H1 (cell line): Measurements from ENCODE around the gene DICER1. TPM values are rescaled to one million over a fixed set of nuclear protein-coding genes. Genes with fewer than 3 reads are reported as not detected.

Experiments
- CTCF ChIA-PET: fragments of 300-600 bp; sonication (Branson Sonifier 250); formaldehyde crosslinking; loops from one replicate; lab custom pipeline; 2021; ENCODE audit not compliant: partially characterized antibody; lab: Charles Lee
- POLR2A ChIA-PET: fragments of 300-600 bp; sonication (Branson Sonifier 250); formaldehyde crosslinking; loops from one replicate; lab custom pipeline; 2021; ENCODE audit warnings: inconsistent platforms; ENCODE audit not compliant: partially characterized antibody; lab: Charles Lee
- DNase-seq, 2 experiments: peaks; one replicate each; pipeline versions ENCODE4 v3.0.0 to v3.0.0-alpha.2; 2010 to 2022; ENCODE audit warnings: low spot score in 2 of 2, low read depth in 1 of 2, mixed read lengths in 1 of 2
- FAIRE-seq: peaks from 2 replicates; lab custom pipeline; 2011; peaks lifted over from hg19 to GRCh38; lab: Jason Lieb, UNC
- H2AFZ ChIP-seq: 2 replicates; pipeline ENCODE4 v1.8.1; 2012; ENCODE audit warnings: low read length, inconsistent platforms
- H2AK5ac ChIP-seq: 2 replicates; pipeline ENCODE4 v1.6.1; 2013; ENCODE audit warnings: low read depth, low read length
- H2BK120ac ChIP-seq: replicated peaks from 2 replicates; pipeline ENCODE3; 2013; ENCODE audit warnings: low read depth, low read length, inconsistent platforms
- H2BK12ac ChIP-seq: 2 replicates; pipeline ENCODE4 v1.6.1; 2013; ENCODE audit warnings: low read depth, low read length
- H2BK15ac ChIP-seq: 2 replicates; pipeline ENCODE4 v1.6.1; 2013; ENCODE audit warnings: low read length
- H2BK20ac ChIP-seq: 2 replicates; pipeline ENCODE4 v1.6.1; 2013; ENCODE audit warnings: low read length
- H2BK5ac ChIP-seq: 2 replicates; pipeline ENCODE4 v1.6.1; 2013; ENCODE audit warnings: low read depth, low read length
- H3K14ac ChIP-seq: 2 replicates; pipeline ENCODE4 v1.6.1; 2013; ENCODE audit warnings: inconsistent platforms; ENCODE audit not compliant: insufficient read length
- H3K18ac ChIP-seq: 2 replicates; pipeline ENCODE4 v1.6.1; 2013; ENCODE audit warnings: low read length; ENCODE audit errors: extremely low read depth
- H3K23ac ChIP-seq: 2 replicates; pipeline ENCODE4 v1.6.1; 2013; ENCODE audit warnings: inconsistent platforms; ENCODE audit not compliant: insufficient read length
- H3K23me2 ChIP-seq: 2 replicates; pipeline ENCODE4 v1.6.1; 2013; ENCODE audit warnings: low read depth, low read length
- H3K27ac ChIP-seq: 2 replicates; pipeline ENCODE4 v1.6.1; 2011; ENCODE audit warnings: low read depth, low read length, inconsistent platforms
- H3K27me3 ChIP-seq, 4 experiments: replicated peaks in 1 of 4; 1 replicate in 1 of 4; 2 replicates in 3 of 4; pipeline versions ENCODE4 v1.6.1 to v1.8.1; 2011 to 2013; ENCODE audit warnings: low read length in 3 of 4, mild to moderate bottlenecking in 3 of 4, inconsistent platforms in 2 of 4, mixed read lengths in 2 of 4, moderate library complexity in 1 of 4; ENCODE audit not compliant: control insufficient read depth in 3 of 4, insufficient read depth in 3 of 4; ENCODE audit errors: extremely low read depth in 1 of 4
- H3K36me3 ChIP-seq, 4 experiments: 2 replicates each; pipeline versions ENCODE4 v1.6.1 to v1.8.1; 2011 to 2013; ENCODE audit warnings: mild to moderate bottlenecking in 4 of 4, low read length in 3 of 4, moderate library complexity in 2 of 4, control low read depth in 1 of 4, inconsistent platforms in 1 of 4; ENCODE audit not compliant: insufficient read depth in 4 of 4, control insufficient read depth in 2 of 4
- H3K4ac ChIP-seq: replicated peaks from 2 replicates; pipeline ENCODE3; 2013; ENCODE audit warnings: low read length, low read depth, mixed read lengths, inconsistent platforms; ENCODE audit not compliant: insufficient read length
- H3K4me1 ChIP-seq, 4 experiments: replicated peaks in 1 of 4; 1 replicate in 1 of 4; 2 replicates in 3 of 4; pipeline versions ENCODE4 v1.6.1 to v1.8.1; 2011 to 2013; ENCODE audit warnings: low read length in 3 of 4, inconsistent platforms in 2 of 4, mixed read lengths in 1 of 4; ENCODE audit not compliant: insufficient read depth in 4 of 4, control insufficient read depth in 3 of 4
- H3K4me2 ChIP-seq, 2 experiments: 2 replicates each; pipeline versions ENCODE4 v1.6.1 to v1.8.1; 2011 to 2013; ENCODE audit warnings: low read depth in 2 of 2, low read length in 2 of 2, control low read depth in 1 of 2, inconsistent platforms in 1 of 2, mild to moderate bottlenecking in 1 of 2; ENCODE audit not compliant: insufficient read depth in 1 of 2
- H3K4me3 ChIP-seq, 4 experiments: fragments of 200-600, 300-600 bp in 1 of 4; sonication (generic), shearing (Covaris generic), sonication (Bioruptor Twin) in 1 of 4; 2 replicates each; pipeline versions ENCODE4 v1.5.1 to v1.8.1; 2011 to 2016; ENCODE audit warnings: low read length in 4 of 4, low read depth in 3 of 4, control low read depth in 2 of 4, inconsistent platforms in 2 of 4, mild to moderate bottlenecking in 2 of 4, mixed read lengths in 1 of 4, moderate library complexity in 1 of 4; ENCODE audit not compliant: insufficient read depth in 2 of 4; ENCODE audit errors: extremely low read depth in 1 of 4
- H3K56ac ChIP-seq: replicated peaks from 2 replicates; pipeline ENCODE3; 2013; ENCODE audit warnings: low read depth, mild to moderate bottlenecking, mixed read lengths, low read length, inconsistent platforms; ENCODE audit not compliant: insufficient read length
- H3K79me1 ChIP-seq: 2 replicates; pipeline ENCODE4 v1.6.1; 2013; ENCODE audit warnings: low read depth, low read length, control low read depth
- H3K79me2 ChIP-seq, 2 experiments: 2 replicates each; pipeline versions ENCODE4 v1.6.1 to v1.8.1; 2012 to 2013; ENCODE audit warnings: low read length in 2 of 2, mild to moderate bottlenecking in 2 of 2, inconsistent platforms in 1 of 2; ENCODE audit not compliant: insufficient read depth in 2 of 2, control insufficient read depth in 1 of 2
- H3K9ac ChIP-seq, 4 experiments: replicated peaks in 1 of 4; 1 replicate in 1 of 4; 2 replicates in 3 of 4; pipeline versions ENCODE4 v1.6.1 to v1.8.1; 2011 to 2013; ENCODE audit warnings: low read depth in 3 of 4, low read length in 3 of 4, control low read depth in 2 of 4, mild to moderate bottlenecking in 2 of 4, moderate library complexity in 2 of 4, inconsistent platforms in 1 of 4; ENCODE audit errors: extremely low read depth in 1 of 4
- H3K9me3 ChIP-seq, 2 experiments: 2 replicates each; pipeline versions ENCODE4 v1.6.1 to v1.8.1; 2012 to 2013; ENCODE audit warnings: mild to moderate bottlenecking in 2 of 2, moderate library complexity in 2 of 2, control low read depth in 1 of 2, inconsistent platforms in 1 of 2, low read depth in 1 of 2, low read length in 1 of 2, mixed read lengths in 1 of 2; ENCODE audit not compliant: insufficient read depth in 2 of 2
- H4K20me1 ChIP-seq, 2 experiments: replicated peaks in 1 of 2; 2 replicates each; pipeline versions ENCODE3 to v1.8.1; 2011 to 2013; ENCODE audit warnings: inconsistent platforms in 2 of 2, low read length in 2 of 2, mild to moderate bottlenecking in 1 of 2; ENCODE audit not compliant: insufficient read depth in 2 of 2, control insufficient read depth in 1 of 2
- H4K5ac ChIP-seq: 2 replicates; pipeline ENCODE4 v1.6.1; 2013; ENCODE audit warnings: low read length, low read depth, mixed read lengths, inconsistent platforms; ENCODE audit not compliant: insufficient read length
- H4K8ac ChIP-seq: 2 replicates; pipeline ENCODE4 v1.8.0; 2013; ENCODE audit warnings: mild to moderate bottlenecking, moderate library complexity, low read length, inconsistent platforms; ENCODE audit not compliant: insufficient read depth; ENCODE audit errors: extremely low read depth
- H4K91ac ChIP-seq: replicated peaks from 2 replicates; pipeline ENCODE3; 2013; ENCODE audit warnings: low read length, mixed read lengths, inconsistent platforms; ENCODE audit not compliant: insufficient read length
- BRCA1 ChIP-seq: IDR thresholded peaks from 2 replicates; pipeline ENCODE4 v1.6.1; 2012; ENCODE audit warnings: low read depth, low read length, improper control_type of control experiment
- CHD2 ChIP-seq: IDR thresholded peaks from 2 replicates; pipeline ENCODE4 v1.6.1; 2012; ENCODE audit warnings: low read length, improper control_type of control experiment
- EP300 ChIP-seq, 2 experiments: IDR thresholded peaks; 1 replicate in 1 of 2; 2 replicates in 1 of 2; pipeline ENCODE4 v1.6.1; 2011 to 2012; ENCODE audit warnings: low read depth in 2 of 2, low read length in 2 of 2, mild to moderate bottlenecking in 2 of 2, borderline replicate concordance in 1 of 2, inconsistent platforms in 1 of 2, moderate library complexity in 1 of 2
- JUN ChIP-seq: IDR thresholded peaks from 2 replicates; pipeline ENCODE4 v1.6.1; 2011; ENCODE audit warnings: low read depth, mild to moderate bottlenecking, improper control_type of control experiment, low read length
- JUND ChIP-seq: IDR thresholded peaks from 2 replicates; pipeline ENCODE4 v1.6.1; 2011; ENCODE audit warnings: mild to moderate bottlenecking, improper control_type of control experiment, low read length
- POLR2AphosphoS5 ChIP-seq: IDR thresholded peaks from 2 replicates; pipeline ENCODE4 v1.6.1; 2011; ENCODE audit warnings: low read depth, low read length
- RAD21 ChIP-seq, 2 experiments: IDR thresholded peaks in 1 of 2; conservative IDR thresholded peaks in 1 of 2; 2 replicates each; pipeline ENCODE4 v1.6.1; 2011; ENCODE audit warnings: low read depth in 2 of 2, low read length in 2 of 2, improper control_type of control experiment in 1 of 2, inconsistent platforms in 1 of 2, mild to moderate bottlenecking in 1 of 2, moderate library complexity in 1 of 2
- SAP30 ChIP-seq: fragments of 300-600 bp; sonication (generic); IDR thresholded peaks from 2 replicates; pipeline ENCODE4 v1.7.1; 2012; ENCODE audit warnings: low read length, moderate library complexity, mild to moderate bottlenecking, inconsistent platforms; ENCODE audit not compliant: insufficient read depth, insufficient replicate concordance
- SIX5 ChIP-seq: IDR thresholded peaks from 2 replicates; pipeline ENCODE4 v1.6.1; 2011; ENCODE audit warnings: mild to moderate bottlenecking, low read depth, low read length
- WGBS, 2 experiments: shearing (Covaris generic) in 1 of 2; methylation state at CpG; one replicate each; pipeline versions ENCODE4 v1.1.6 to v1.1.7; 2013 to 2015; ENCODE audit warnings: low lambda C conversion rate in 2 of 2, mixed read lengths in 2 of 2, inconsistent platforms in 1 of 2, low coverage in 1 of 2, missing lambda C conversion rate in 1 of 2; ENCODE audit not compliant: insufficient replicate concordance in 2 of 2, insufficient coverage in 1 of 2, insufficient read length in 1 of 2; ENCODE audit errors: extremely low coverage in 1 of 2, missing lambda C conversion rate in 1 of 2; 5-methylcytosine and 5-hydroxymethylcytosine counted together
- polyA plus RNA-seq, 7 experiments: library from polyadenylated mRNA; depleted of rRNA in 3 of 7; stranded (reverse) in 5 of 7; unstranded in 2 of 7; fragments of >200 nt in 5 of 7; fragments of 200-250 nt in 2 of 7; gene quantifications; 1 replicate in 5 of 7; 2 replicates in 1 of 7; 4 replicates in 1 of 7; pipeline versions ENCODE4 v1.2.1 to v1.2.3, GENCODE V29; 2011 to 2013; ENCODE audit warnings: missing spikeins in 2 of 7, mixed read lengths in 2 of 7
- total RNA-seq: library from RNA; stranded (reverse); fragmentation: NEBNext Ultra II Directional; extraction: Animal tissue kit (Norgen Biotek cat#: 25700); gene quantifications from 2 replicates; pipeline ENCODE4 v1.2.1, GENCODE V29; 2021
- TF ChIP-seq, protein P1 (sequence below): IDR thresholded peaks from 2 replicates; pipeline ENCODE4 v1.6.1; 2011; ENCODE audit warnings: low read depth, mild to moderate bottlenecking, low read length; ENCODE audit not compliant: insufficient read depth
- TF ChIP-seq, protein P2 (sequence below), 3 experiments: IDR thresholded peaks; 1 replicate in 2 of 3; 2 replicates in 1 of 3; pipeline versions ENCODE4 v1.5.1 to v1.6.1; 2011; ENCODE audit warnings: low read length in 3 of 3, mild to moderate bottlenecking in 3 of 3, inconsistent platforms in 2 of 3, low read depth in 1 of 3, moderate library complexity in 1 of 3; ENCODE audit not compliant: insufficient read depth in 1 of 3; ENCODE audit errors: control extremely low read depth in 1 of 3

DICER1 gene
- total and polyA plus RNA-seq, 2 of the 8 experiments (the other 6 are each of a cell fraction or from before 2014, with no cell fraction given), result 11.9 to 61.8 TPM

DNA sequence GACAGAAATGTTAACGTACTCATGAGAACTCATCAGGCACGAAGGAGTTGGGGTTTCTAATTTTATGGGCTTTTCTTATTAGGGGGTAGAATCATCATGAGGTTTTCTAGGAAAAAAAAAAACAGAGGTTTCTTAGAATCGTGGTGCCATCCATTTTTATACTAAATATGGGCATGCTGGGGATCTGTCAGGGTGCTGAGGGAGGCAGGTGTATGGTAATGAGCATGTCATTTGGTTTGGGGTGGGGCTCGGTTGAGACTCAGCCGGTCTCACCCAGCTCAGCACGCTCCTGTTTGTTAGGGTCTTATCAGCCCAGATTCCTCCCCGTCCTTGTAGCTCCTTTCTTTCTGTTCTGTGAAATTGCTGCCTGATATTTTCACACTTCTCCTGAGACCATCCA is 98.2 kb downstream of the DICER1 start:
- Histone ChIP-seq H3K9me3 (no peaks in the 10 kb centered on the region), H3K23me2 (no peaks in the 10 kb centered on the region), H3K79me1 (no peaks in the 10 kb centered on the region), H3K9ac (no peak overlapping the region), H3K4me1 (no peaks in the 10 kb centered on the region), H2BK20ac (no peak overlapping the region), H3K23ac (no peak overlapping the region), H2BK120ac (no peak overlapping the region), H4K8ac (no peak overlapping the region), H2AK5ac (no peak overlapping the region), H3K4me2 (no peak overlapping the region), H3K27me3 (no peaks in the 10 kb centered on the region; a peak in 1 of 7 replicates), H3K36me3 (no peaks in the 10 kb centered on the region), H4K91ac (no peak overlapping the region), H3K27ac (no peak overlapping the region), H2BK15ac (no peak overlapping the region), H3K79me2 (no peaks in the 10 kb centered on the region), H3K56ac (no peak overlapping the region), H4K5ac (no peak overlapping the region), H4K20me1 (no peaks in the 10 kb centered on the region), H3K4me3 (no peak overlapping the region), H2BK5ac (no peak overlapping the region), H2BK12ac (no peak overlapping the region), H2AFZ (no peak overlapping the region), H3K4ac (no peak overlapping the region), H3K18ac (no peak overlapping the region), H3K14ac (no peak overlapping the region)
- ChIA-PET CTCF (interaction anchor here (0.6 to 1.4 kb wide), 3 partner anchors 10 to 18 kb away, joined by 3 read pairs; no protein-coding TSS in a partner anchor), POLR2A (no interaction called here)
- FAIRE-seq (no peak), DNase-seq (no peak)
- 85% methylated on average over 7 of the region's 7 CpGs; no CpG with 5 or more reads in 1 of the 2 experiments for WGBS, 2 experiments
- TF ChIP-seq SAP30 (no peak), JUN (no peak), POLR2AphosphoS5 (no peak), JUND (no peak), RAD21 (IDR thresholded peaks at IDR 0.05 in 1 of 2, conservative IDR thresholded peaks at IDR 0.05 in 1 of 2; ENCODE audit: low read depth in 2 of 2, low read length in 2 of 2) (no peak), SIX5 (no peak), CHD2 (no peak), BRCA1 (no peak), EP300 (IDR thresholded peaks at IDR 0.05; ENCODE audit: borderline replicate concordance in 1 of 2, low read depth in 2 of 2, low read length in 2 of 2) (no peak)
- TF ChIP-seq, protein P1, sequence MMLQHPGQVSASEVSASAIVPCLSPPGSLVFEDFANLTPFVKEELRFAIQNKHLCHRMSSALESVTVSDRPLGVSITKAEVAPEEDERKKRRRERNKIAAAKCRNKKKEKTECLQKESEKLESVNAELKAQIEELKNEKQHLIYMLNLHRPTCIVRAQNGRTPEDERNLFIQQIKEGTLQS, result no peak
- TF ChIP-seq, protein P2, sequence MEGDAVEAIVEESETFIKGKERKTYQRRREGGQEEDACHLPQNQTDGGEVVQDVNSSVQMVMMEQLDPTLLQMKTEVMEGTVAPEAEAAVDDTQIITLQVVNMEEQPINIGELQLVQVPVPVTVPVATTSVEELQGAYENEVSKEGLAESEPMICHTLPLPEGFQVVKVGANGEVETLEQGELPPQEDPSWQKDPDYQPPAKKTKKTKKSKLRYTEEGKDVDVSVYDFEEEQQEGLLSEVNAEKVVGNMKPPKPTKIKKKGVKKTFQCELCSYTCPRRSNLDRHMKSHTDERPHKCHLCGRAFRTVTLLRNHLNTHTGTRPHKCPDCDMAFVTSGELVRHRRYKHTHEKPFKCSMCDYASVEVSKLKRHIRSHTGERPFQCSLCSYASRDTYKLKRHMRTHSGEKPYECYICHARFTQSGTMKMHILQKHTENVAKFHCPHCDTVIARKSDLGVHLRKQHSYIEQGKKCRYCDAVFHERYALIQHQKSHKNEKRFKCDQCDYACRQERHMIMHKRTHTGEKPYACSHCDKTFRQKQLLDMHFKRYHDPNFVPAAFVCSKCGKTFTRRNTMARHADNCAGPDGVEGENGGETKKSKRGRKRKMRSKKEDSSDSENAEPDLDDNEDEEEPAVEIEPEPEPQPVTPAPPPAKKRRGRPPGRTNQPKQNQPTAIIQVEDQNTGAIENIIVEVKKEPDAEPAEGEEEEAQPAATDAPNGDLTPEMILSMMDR (IDR thresholded peaks at IDR 0.05; ENCODE audit: control extremely low read depth in 1 of 3, insufficient read depth in 1 of 3, low read depth in 1 of 3, low read length in 3 of 3), result no peak
